ENCODE results near the gene ZBTB40.

DNA sequence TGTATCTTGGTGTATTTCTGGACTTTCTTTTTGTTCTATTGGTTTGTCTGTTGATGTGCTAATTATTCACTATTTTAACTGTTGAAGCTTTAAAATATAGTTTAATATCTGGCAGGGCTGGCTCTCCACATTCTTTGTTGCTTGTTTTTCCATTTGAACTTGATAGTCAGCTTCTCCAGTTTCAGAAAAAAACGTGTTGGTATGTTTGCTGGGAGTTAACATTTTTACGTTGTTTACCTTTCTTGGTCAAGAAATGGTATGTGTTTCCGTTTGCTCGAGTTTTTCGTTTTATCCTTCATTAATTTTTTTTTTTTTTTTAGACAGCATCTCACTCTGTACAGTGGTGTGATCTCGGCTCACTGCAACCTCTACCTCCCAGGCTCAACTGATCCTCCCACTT, 16.9 kb upstream of the ZBTB40 start:
- TF ChIP-seq CTCF (IDR thresholded peaks at IDR 0.05): no peak
- no peak for TF ChIP-seq POLR2A (IDR thresholded peaks at IDR 0.05)
